ENCODE data around the gene PMEPA1.

Gene PMEPA1

GRCh38 chr20:57694481-57694880 is 15.3 kb downstream of the PMEPA1 start (continued):
- TF ChIP-seq ZNF791 (tag by site-specific recombination; IDR thresholded peaks at IDR 0.05) = no peak
- TF ChIP-seq ZNF184 (tag by site-specific recombination; IDR thresholded peaks at IDR 0.05) = no peak
- TF ChIP-seq ZNF777 (tag by site-specific recombination; IDR thresholded peaks at IDR 0.05; ENCODE audit: borderline replicate concordance) = no peak
- no peak for TF ChIP-seq ZNF624 (tag by site-specific recombination; IDR thresholded peaks at IDR 0.05)
- no peak for TF ChIP-seq ZNF76 (tag by site-specific recombination; IDR thresholded peaks at IDR 0.05; ENCODE audit: borderline replicate concordance, low read depth)
- TF ChIP-seq ZNF785 (tag by site-specific recombination; IDR thresholded peaks at IDR 0.05) = no peak
- TF ChIP-seq ZNF776 (tag by site-specific recombination; IDR thresholded peaks at IDR 0.05; ENCODE audit: borderline replicate concordance) = no peak
- no peak for TF ChIP-seq BCL11A (tag by site-specific recombination; IDR thresholded peaks at IDR 0.05; ENCODE audit: low read depth)

- Histone ChIP-seq H3K36me3 (ENCODE audit: control insufficient read depth in 2 of 2, insufficient read depth in 1 of 2, low read length in 2 of 2) (no peaks in the 10 kb centered on the region), H3K27ac (ENCODE audit: extremely low read depth, low read depth, low read length) (no peak overlapping the region), H3K4me1 (ENCODE audit: control insufficient read depth, insufficient read depth, low read length) (peaks cover 9% of the 10 kb centered on the region; the same call in 1 of the 2 replicates), H3K9me3 (ENCODE audit: control insufficient read depth, insufficient read depth, low read depth, low read length) (no peaks in the 10 kb centered on the region), H3K4me3 (ENCODE audit: low read depth, low read length) (no peak overlapping the region)
- POLR2A ChIA-PET = interaction anchor here (0.6 to 2.3 kb wide), 3 partner anchors 9 to 16 kb away, joined by 3 to 7 read pairs (median 3); partner anchors contain the start of gene PMEPA1
- TF ChIP-seq, protein P1, sequence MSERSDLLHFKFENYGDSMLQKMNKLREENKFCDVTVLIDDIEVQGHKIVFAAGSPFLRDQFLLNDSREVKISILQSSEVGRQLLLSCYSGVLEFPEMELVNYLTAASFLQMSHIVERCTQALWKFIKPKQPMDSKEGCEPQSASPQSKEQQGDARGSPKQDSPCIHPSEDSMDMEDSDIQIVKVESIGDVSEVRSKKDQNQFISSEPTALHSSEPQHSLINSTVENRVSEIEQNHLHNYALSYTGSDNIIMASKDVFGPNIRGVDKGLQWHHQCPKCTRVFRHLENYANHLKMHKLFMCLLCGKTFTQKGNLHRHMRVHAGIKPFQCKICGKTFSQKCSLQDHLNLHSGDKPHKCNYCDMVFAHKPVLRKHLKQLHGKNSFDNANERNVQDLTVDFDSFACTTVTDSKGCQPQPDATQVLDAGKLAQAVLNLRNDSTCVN (tag by site-specific recombination; optimal IDR thresholded peaks at IDR 0.05) = no peak
- TF ChIP-seq ZNF777 (tag by site-specific recombination; IDR thresholded peaks at IDR 0.05; ENCODE audit: borderline replicate concordance) = no peak
- no peak for TF ChIP-seq ZNF324 (tag by site-specific recombination; IDR thresholded peaks at IDR 0.05)
- TF ChIP-seq PATZ1 (tag by site-specific recombination; IDR thresholded peaks at IDR 0.05) = no peak
- TF ChIP-seq MEIS1 (CRISPR knock-in tag; IDR thresholded peaks at IDR 0.05; ENCODE audit: borderline replicate concordance) = no peak
- no peak for TF ChIP-seq ZBTB21 (tag by site-specific recombination; IDR thresholded peaks at IDR 0.05)
- no peak for TF ChIP-seq PRDM1 (tag by site-specific recombination; IDR thresholded peaks at IDR 0.05)
- TF ChIP-seq ZNF138 (tag by site-specific recombination; IDR thresholded peaks at IDR 0.05; ENCODE audit: borderline replicate concordance) = no peak
- no peak for TF ChIP-seq ZNF621 (tag by site-specific recombination; IDR thresholded peaks at IDR 0.05)
- no peak for TF ChIP-seq ZFP69B (tag by site-specific recombination; IDR thresholded peaks at IDR 0.05)
- no peak for TF ChIP-seq ZNF518A (tag by site-specific recombination; conservative IDR thresholded peaks at IDR 0.05; ENCODE audit: low read depth)
- no peak for TF ChIP-seq KLF8 (tag by site-specific recombination; IDR thresholded peaks at IDR 0.05)
- TF ChIP-seq, protein P2, sequence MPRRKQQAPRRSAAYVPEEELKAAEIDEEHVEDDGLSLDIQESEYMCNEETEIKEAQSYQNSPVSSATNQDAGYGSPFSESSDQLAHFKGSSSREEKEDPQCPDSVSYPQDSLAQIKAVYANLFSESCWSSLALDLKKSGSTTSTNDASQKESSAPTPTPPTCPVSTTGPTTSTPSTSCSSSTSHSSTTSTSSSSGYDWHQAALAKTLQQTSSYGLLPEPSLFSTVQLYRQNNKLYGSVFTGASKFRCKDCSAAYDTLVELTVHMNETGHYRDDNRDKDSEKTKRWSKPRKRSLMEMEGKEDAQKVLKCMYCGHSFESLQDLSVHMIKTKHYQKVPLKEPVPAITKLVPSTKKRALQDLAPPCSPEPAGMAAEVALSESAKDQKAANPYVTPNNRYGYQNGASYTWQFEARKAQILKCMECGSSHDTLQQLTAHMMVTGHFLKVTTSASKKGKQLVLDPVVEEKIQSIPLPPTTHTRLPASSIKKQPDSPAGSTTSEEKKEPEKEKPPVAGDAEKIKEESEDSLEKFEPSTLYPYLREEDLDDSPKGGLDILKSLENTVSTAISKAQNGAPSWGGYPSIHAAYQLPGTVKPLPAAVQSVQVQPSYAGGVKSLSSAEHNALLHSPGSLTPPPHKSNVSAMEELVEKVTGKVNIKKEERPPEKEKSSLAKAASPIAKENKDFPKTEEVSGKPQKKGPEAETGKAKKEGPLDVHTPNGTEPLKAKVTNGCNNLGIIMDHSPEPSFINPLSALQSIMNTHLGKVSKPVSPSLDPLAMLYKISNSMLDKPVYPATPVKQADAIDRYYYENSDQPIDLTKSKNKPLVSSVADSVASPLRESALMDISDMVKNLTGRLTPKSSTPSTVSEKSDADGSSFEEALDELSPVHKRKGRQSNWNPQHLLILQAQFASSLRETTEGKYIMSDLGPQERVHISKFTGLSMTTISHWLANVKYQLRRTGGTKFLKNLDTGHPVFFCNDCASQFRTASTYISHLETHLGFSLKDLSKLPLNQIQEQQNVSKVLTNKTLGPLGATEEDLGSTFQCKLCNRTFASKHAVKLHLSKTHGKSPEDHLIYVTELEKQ (tag by site-specific recombination; IDR thresholded peaks at IDR 0.05; ENCODE audit: borderline replicate concordance) = no peak
- no peak for TF ChIP-seq AEBP2 (tag by site-specific recombination; IDR thresholded peaks at IDR 0.05; ENCODE audit: borderline replicate concordance)
- TF ChIP-seq ZNF23 (tag by site-specific recombination; IDR thresholded peaks at IDR 0.05; ENCODE audit: borderline replicate concordance) = no peak
- TF ChIP-seq ZIC2 (tag by site-specific recombination; IDR thresholded peaks at IDR 0.05) = no peak
- CTCF ChIA-PET = interaction anchor here (0.7 kb wide), 1 partner anchor 79 kb away, joined by 3 read pairs; no protein-coding TSS in a partner anchor
Observed at GRCh38 chr20:57693670-57694329, 16.0 kb downstream of the PMEPA1 start.
